GM12878 (cell line): ENCODE data around the gene CENPA.

Source experiments
- BCL11A ChIP-seq: IDR thresholded peaks from 2 replicates; pipeline ENCODE4 v1.6.1; 2011; ENCODE audit warnings: low read depth, low read length
- CTCF ChIP-seq, 3 experiments: IDR thresholded peaks in 2 of 3; conservative IDR thresholded peaks in 1 of 3; 2 replicates each; pipeline ENCODE4 v1.5.1; 2011; ENCODE audit warnings: low read depth in 3 of 3, low read length in 3 of 3, mild to moderate bottlenecking in 3 of 3, control low read depth in 2 of 3, moderate library complexity in 2 of 3, inconsistent platforms in 1 of 3, mixed read lengths in 1 of 3; ENCODE audit not compliant: control insufficient read depth in 2 of 3, insufficient read depth in 1 of 3; ENCODE audit errors: extremely low read depth in 1 of 3
- EP300 ChIP-seq, 2 experiments: fragments of 150-350 bp in 1 of 2; IDR thresholded peaks; 2 replicates each; pipeline ENCODE4 v1.6.1; 2011 to 2012; ENCODE audit warnings: low read depth in 2 of 2, low read length in 2 of 2, borderline replicate concordance in 1 of 2, improper control_type of control experiment in 1 of 2, inconsistent platforms in 1 of 2; ENCODE audit not compliant: control insufficient read depth in 1 of 2
- SRF ChIP-seq, 2 experiments: IDR thresholded peaks; 2 replicates each; pipeline ENCODE4 v1.6.1; 2011; ENCODE audit warnings: low read depth in 2 of 2, low read length in 2 of 2, mild to moderate bottlenecking in 1 of 2, moderate library complexity in 1 of 2
- ZNF384 ChIP-seq: IDR thresholded peaks from 2 replicates; pipeline ENCODE4 v1.6.1; 2012; ENCODE audit warnings: low read depth, mild to moderate bottlenecking, low read length, improper control_type of control experiment, borderline replicate concordance

GRCh38 chr2:26754539-26754938 is 31.3 kb upstream of the CENPA start:
- TF ChIP-seq CTCF (IDR thresholded peaks at IDR 0.05 in 2 of 3, conservative IDR thresholded peaks at IDR 0.05 in 1 of 3; ENCODE audit: control insufficient read depth in 2 of 3, extremely low read depth in 1 of 3, insufficient read depth in 1 of 3, low read depth in 3 of 3, low read length in 3 of 3) (no peak), SRF (IDR thresholded peaks at IDR 0.05; ENCODE audit: low read depth in 2 of 2, low read length in 2 of 2) (no peak), ZNF384 (no peak), BCL11A (no peak), EP300 (IDR thresholded peaks at IDR 0.05; ENCODE audit: borderline replicate concordance in 1 of 2, control insufficient read depth in 1 of 2, low read depth in 2 of 2, low read length in 2 of 2) (no peak)
